CD8-positive, alpha-beta memory T cell (primary cell): ENCODE data around the gene UST. TPM values are rescaled to one million over a fixed set of nuclear protein-coding genes. Genes with fewer than 3 reads are reported as not detected.

ENCODE experiments used
- CTCF ChIA-PET: fragments of 350-600 bp; sonication (Branson Sonifier 250); formaldehyde crosslinking; loops from one replicate; lab custom pipeline; 2021; ENCODE audit warnings: antibody characterized with exemption; lab: Charles Lee
- POLR2A ChIA-PET: fragments of 350-600 bp; sonication (Branson Sonifier 250); formaldehyde crosslinking; loops from one replicate; lab custom pipeline; 2021; ENCODE audit warnings: antibody characterized with exemption; lab: Charles Lee
- DNase-seq, 5 donors: peaks; one replicate each; pipeline versions ENCODE4 v3.0.0 to v3.0.0-alpha.2; 2020 to 2022; ENCODE audit warnings: mixed read lengths in 1 of 5
- H3K27ac ChIP-seq: one replicate; pipeline ENCODE4 v1.7.0; 2013; ENCODE audit warnings: low read depth, mild to moderate bottlenecking, low read length, moderate library complexity
- H3K27me3 ChIP-seq: 2 replicates; pipeline ENCODE4 v1.7.0; 2013; ENCODE audit warnings: low read length, mild to moderate bottlenecking; ENCODE audit not compliant: insufficient read depth, poor library complexity, severe bottlenecking
- H3K36me3 ChIP-seq: 2 replicates; pipeline ENCODE4 v1.7.0; 2013; ENCODE audit warnings: mild to moderate bottlenecking, low read length, moderate library complexity; ENCODE audit not compliant: insufficient read depth
- H3K4me1 ChIP-seq: 2 replicates; pipeline ENCODE4 v1.7.0; 2013; ENCODE audit warnings: mild to moderate bottlenecking, low read length, moderate library complexity; ENCODE audit not compliant: insufficient read depth
- H3K4me3 ChIP-seq: 2 replicates; pipeline ENCODE4 v1.7.0; 2013; ENCODE audit warnings: mild to moderate bottlenecking, low read length
- H3K9me3 ChIP-seq: 2 replicates; pipeline ENCODE4 v1.7.0; 2013; ENCODE audit warnings: mild to moderate bottlenecking, low read length
- H3K27ac Mint-ChIP-seq, 8 donors: one replicate each; pipeline ENCODE4 v1.8.0; 2020 to 2021; ENCODE audit warnings: mixed read lengths in 8 of 8, mild to moderate bottlenecking in 6 of 8, inconsistent platforms in 3 of 8, moderate library complexity in 3 of 8
- H3K27me3 Mint-ChIP-seq, 2 donors: one replicate each; pipeline ENCODE4 v1.8.0; 2020 to 2021; ENCODE audit warnings: mixed read lengths in 2 of 2, mild to moderate bottlenecking in 1 of 2, moderate library complexity in 1 of 2
- H3K36me3 Mint-ChIP-seq, 3 donors: one replicate each; pipeline ENCODE4 v1.8.0; 2020 to 2021; ENCODE audit warnings: mixed read lengths in 3 of 3, inconsistent platforms in 1 of 3, mild to moderate bottlenecking in 1 of 3
- H3K4me1 Mint-ChIP-seq, 3 donors: one replicate each; pipeline ENCODE4 v1.8.0; 2020 to 2021; ENCODE audit warnings: mixed read lengths in 3 of 3, inconsistent platforms in 1 of 3, mild to moderate bottlenecking in 1 of 3
- H3K4me3 Mint-ChIP-seq, 7 donors: one replicate each; pipeline ENCODE4 v1.8.0; 2020 to 2021; ENCODE audit warnings: mixed read lengths in 7 of 7, mild to moderate bottlenecking in 6 of 7, moderate library complexity in 4 of 7, inconsistent platforms in 2 of 7
- H3K9me3 Mint-ChIP-seq, 5 donors: one replicate each; pipeline ENCODE4 v1.8.0; 2020 to 2022; ENCODE audit warnings: mixed read lengths in 5 of 5, mild to moderate bottlenecking in 3 of 5, moderate library complexity in 2 of 5, inconsistent platforms in 1 of 5
- polyA plus RNA-seq: library from polyadenylated mRNA; unstranded; fragments of 300-500 nt; fragmentation: Illumina TruSeq; gene quantifications from one replicate; pipeline ENCODE4 v1.2.3, GENCODE V29; 2021
- total RNA-seq, 2 experiments: library from RNA; stranded (reverse); gene quantifications; one replicate each; pipeline ENCODE4 v1.2.3, GENCODE V29; 2021

UST gene
- total and polyA plus RNA-seq, 3 experiments from 2014 or later = 2.4 to 7.8 (median 6.4) TPM

DNA sequence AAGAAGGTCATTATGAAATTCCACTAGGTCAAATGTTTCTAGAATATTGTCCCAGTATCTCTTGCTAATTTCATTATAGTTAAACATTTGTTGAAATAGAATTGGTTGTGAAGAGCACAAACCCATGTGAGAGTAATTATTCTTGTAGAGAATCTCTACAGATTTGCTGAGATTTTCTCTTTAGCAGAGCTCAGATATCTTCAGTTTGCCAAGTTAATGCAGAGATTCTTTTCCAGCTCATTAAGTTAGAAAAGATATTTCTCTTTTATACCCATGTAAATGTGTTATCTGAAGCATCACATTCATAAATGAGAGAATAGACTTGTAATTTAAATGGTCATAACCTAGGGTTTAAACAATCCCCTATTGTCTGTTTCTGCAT lies 338.7 kb downstream of the UST start:
- no peak overlapping the region for H3K27ac Mint-ChIP-seq
- Histone ChIP-seq H3K4me1 (peaks cover 20% of the 10 kb centered on the region), H3K27ac (no peak overlapping the region), H3K4me3 (no peak overlapping the region), H3K36me3 (no peaks in the 10 kb centered on the region), H3K27me3 (no peaks in the 10 kb centered on the region), H3K9me3 (no peaks in the 10 kb centered on the region)
- H3K27me3 Mint-ChIP-seq = no peaks in the 10 kb centered on the region
- peaks cover 23 to 50% (median 38%) of the 10 kb centered on the region in 3 donors for H3K4me1 Mint-ChIP-seq
- no peak for DNase-seq
- peaks cover 0 to 1% (median 0%) of the 10 kb centered on the region in 3 donors for H3K36me3 Mint-ChIP-seq
- no peak overlapping the region for H3K4me3 Mint-ChIP-seq
- no peaks in the 10 kb centered on the region for H3K9me3 Mint-ChIP-seq
- CTCF ChIA-PET = interaction anchor here (1.0 to 2.1 kb wide), 4 partner anchors 9 to 346 kb away, joined by 3 to 15 read pairs (median 3); no protein-coding TSS in a partner anchor
- POLR2A ChIA-PET = no interaction called here

GRCh38 chr6:149086363-149086762 lies 339.5 kb downstream of the UST start:
- Mint-ChIP-seq H3K9me3 (no peaks in the 10 kb centered on the region), H3K27ac (no peak overlapping the region), H3K36me3 (peaks cover 0 to 1% (median 0%) of the 10 kb centered on the region in 3 donors), H3K27me3 (no peaks in the 10 kb centered on the region), H3K4me1 (peaks cover 24 to 48% (median 41%) of the 10 kb centered on the region in 3 donors), H3K4me3 (no peak overlapping the region)
- Histone ChIP-seq H3K27ac (no peak overlapping the region), H3K4me3 (no peak overlapping the region), H3K27me3 (no peaks in the 10 kb centered on the region), H3K9me3 (no peaks in the 10 kb centered on the region), H3K4me1 (peaks cover 20% of the 10 kb centered on the region), H3K36me3 (no peaks in the 10 kb centered on the region)
- no peak for DNase-seq
- ChIA-PET POLR2A (no interaction called here), CTCF (interaction anchor here (2.6 kb wide), 1 partner anchor 346 kb away, joined by 10 read pairs; no protein-coding TSS in a partner anchor)

GRCh38 chr6:149087898-149088297 lies 341.1 kb downstream of the UST start:
- no peaks in the 10 kb centered on the region for H3K27me3 Mint-ChIP-seq
- no peaks in the 10 kb centered on the region for H3K9me3 ChIP-seq
- H3K9me3 Mint-ChIP-seq = no peaks in the 10 kb centered on the region
- ChIA-PET CTCF (interaction anchor here (0.8 to 2.6 kb wide), 3 partner anchors 42 to 344 kb away, joined by 3 to 10 read pairs (median 4); no protein-coding TSS in a partner anchor), POLR2A (no interaction called here)
- no peak overlapping the region for H3K27ac ChIP-seq
- no peak for DNase-seq
- peaks cover 13% of the 10 kb centered on the region for H3K4me1 ChIP-seq
- H3K27ac Mint-ChIP-seq = peak overlapping the region in 1 of 8 donors; percentile 40
- H3K36me3 ChIP-seq = no peaks in the 10 kb centered on the region
- H3K36me3 Mint-ChIP-seq = peaks cover 0 to 1% (median 0%) of the 10 kb centered on the region in 3 donors
- H3K4me1 Mint-ChIP-seq = peaks cover 15 to 43% (median 32%) of the 10 kb centered on the region in 3 donors
- no peak overlapping the region for H3K4me3 ChIP-seq
- H3K4me3 Mint-ChIP-seq = no peak overlapping the region
- H3K27me3 ChIP-seq = no peaks in the 10 kb centered on the region

GRCh38 chr6:149088361-149088760 lies 341.5 kb downstream of the UST start:
- H3K36me3 Mint-ChIP-seq = peaks cover 0 to 1% (median 0%) of the 10 kb centered on the region in 3 donors
- H3K9me3 Mint-ChIP-seq = no peaks in the 10 kb centered on the region
- H3K27me3 ChIP-seq = no peaks in the 10 kb centered on the region
- H3K4me1 ChIP-seq = peaks cover 13% of the 10 kb centered on the region
- ChIA-PET POLR2A (no interaction called here), CTCF (interaction anchor here (0.8 to 2.6 kb wide), 4 partner anchors 43 to 344 kb away, joined by 3 to 10 read pairs (median 4); no protein-coding TSS in a partner anchor)
- H3K27ac Mint-ChIP-seq = peak overlapping the region in 1 of 8 donors; percentile 40
- no peaks in the 10 kb centered on the region for H3K9me3 ChIP-seq
- no peak for DNase-seq
- no peak overlapping the region for H3K27ac ChIP-seq
- no peaks in the 10 kb centered on the region for H3K36me3 ChIP-seq
- H3K4me3 ChIP-seq = no peak overlapping the region
- H3K4me3 Mint-ChIP-seq = no peak overlapping the region
- H3K4me1 Mint-ChIP-seq = peaks cover 17 to 43% (median 32%) of the 10 kb centered on the region in 3 donors
- H3K27me3 Mint-ChIP-seq = no peaks in the 10 kb centered on the region

GRCh38 chr6:149089510-149089909 lies 342.7 kb downstream of the UST start:
- H3K27ac ChIP-seq = no peak overlapping the region
- no peaks in the 10 kb centered on the region for H3K9me3 ChIP-seq
- ChIA-PET CTCF (interaction anchor here (0.9 to 1.3 kb wide), 2 partner anchors 61 to 343 kb away, joined by 3 to 5 read pairs; no protein-coding TSS in a partner anchor), POLR2A (no interaction called here)
- Mint-ChIP-seq H3K4me3 (no peak overlapping the region), H3K9me3 (no peaks in the 10 kb centered on the region), H3K4me1 (peaks cover 21 to 43% (median 32%) of the 10 kb centered on the region in 3 donors), H3K36me3 (peaks cover 0 to 1% (median 0%) of the 10 kb centered on the region in 3 donors), H3K27ac (peak overlapping the region in 1 of 8 donors; percentile 25), H3K27me3 (no peaks in the 10 kb centered on the region)
- H3K4me1 ChIP-seq = peaks cover 16% of the 10 kb centered on the region
- no peak overlapping the region for H3K4me3 ChIP-seq
- H3K36me3 ChIP-seq = no peaks in the 10 kb centered on the region
- H3K27me3 ChIP-seq = no peaks in the 10 kb centered on the region
- DNase-seq = no peak

DNA sequence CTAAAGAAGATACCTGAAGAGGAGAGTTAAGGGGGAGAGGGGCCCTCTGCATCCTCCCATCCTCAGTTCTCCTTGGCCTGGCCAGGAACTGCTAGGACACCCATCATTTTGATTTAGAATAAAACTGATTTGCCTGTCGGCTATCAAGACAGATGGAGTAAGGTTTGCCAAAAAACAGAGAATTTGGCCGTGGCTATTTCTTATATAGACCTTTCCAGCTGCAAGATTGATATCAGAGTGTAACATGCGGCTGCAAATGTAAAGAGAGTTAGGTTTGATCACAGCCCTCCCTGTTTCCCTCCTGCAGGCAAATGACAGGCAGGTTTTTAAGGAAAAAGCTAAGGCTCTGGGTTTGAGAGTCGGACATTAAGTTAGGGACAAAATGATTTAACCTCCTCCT lies 344.1 kb downstream of the UST start:
- no peaks in the 10 kb centered on the region for H3K9me3 Mint-ChIP-seq
- no peaks in the 10 kb centered on the region for H3K27me3 ChIP-seq
- no peak for DNase-seq
- no peaks in the 10 kb centered on the region for H3K27me3 Mint-ChIP-seq
- H3K27ac Mint-ChIP-seq = peak overlapping the region in 2 of 8 donors; percentile 15 to 50
- no peak overlapping the region for H3K4me3 ChIP-seq
- ChIA-PET POLR2A (interaction anchor here (1.1 kb wide), 1 partner anchor 57 kb away, joined by 3 read pairs; no protein-coding TSS in a partner anchor), CTCF (interaction anchor here (1.3 to 1.6 kb wide), 2 partner anchors 63 to 341 kb away, joined by 3 to 9 read pairs; no protein-coding TSS in a partner anchor)
- H3K4me1 Mint-ChIP-seq = peaks cover 28 to 44% (median 37%) of the 10 kb centered on the region in 3 donors
- no peak overlapping the region for H3K4me3 Mint-ChIP-seq
- H3K36me3 Mint-ChIP-seq = peaks cover 0 to 1% (median 0%) of the 10 kb centered on the region in 3 donors
- peaks cover 28% of the 10 kb centered on the region for H3K4me1 ChIP-seq
- no peak overlapping the region for H3K27ac ChIP-seq
- no peaks in the 10 kb centered on the region for H3K36me3 ChIP-seq
- no peaks in the 10 kb centered on the region for H3K9me3 ChIP-seq

- Mint-ChIP-seq H3K36me3 (peaks cover 3 to 10% (median 3%) of the 10 kb centered on the region in 3 donors), H3K4me3 (peak overlapping the region in 2 of 7 donors; percentile 10 to 75), H3K9me3 (peaks cover 7 to 14% (median 13%) of the 10 kb centered on the region in 5 donors), H3K27ac (peak overlapping the region in 5 of 8 donors; percentile 54 to 66 (median 64)), H3K27me3 (no peaks in the 10 kb centered on the region), H3K4me1 (peaks cover 32 to 51% (median 50%) of the 10 kb centered on the region in 3 donors)
- H3K4me3 ChIP-seq = no peak overlapping the region
- peaks cover 11% of the 10 kb centered on the region for H3K9me3 ChIP-seq
- H3K36me3 ChIP-seq = no peaks in the 10 kb centered on the region
- H3K4me1 ChIP-seq = peaks cover 32% of the 10 kb centered on the region
- no peak for DNase-seq
- ChIA-PET POLR2A (no interaction called here), CTCF (interaction anchor here (0.8 to 2.4 kb wide), 4 partner anchors 9 to 338 kb away, joined by 3 to 13 read pairs (median 4); no protein-coding TSS in a partner anchor)
- H3K27ac ChIP-seq = no peak overlapping the region
- no peaks in the 10 kb centered on the region for H3K27me3 ChIP-seq
Measured at GRCh38 chr6:149093643-149094042, 346.8 kb downstream of the UST start.

DNA sequence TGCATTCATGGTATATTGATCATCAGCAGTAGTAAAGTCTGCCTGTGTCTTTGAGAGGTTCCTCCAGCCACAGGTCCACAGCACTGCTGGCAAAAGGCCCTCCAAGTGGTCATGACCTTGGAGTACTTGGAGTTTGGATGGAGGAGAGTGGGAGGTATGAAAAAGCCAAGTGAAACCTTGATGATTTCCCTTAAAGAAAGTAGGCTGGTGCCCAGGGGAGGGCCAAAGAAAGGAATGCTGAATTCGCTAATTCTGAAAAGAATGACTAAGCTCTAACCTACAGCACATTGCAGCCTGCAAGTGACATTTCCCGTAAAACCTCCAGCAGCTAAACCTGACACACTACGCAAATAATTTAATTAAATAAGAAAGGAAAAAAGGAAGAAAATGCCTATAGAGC lies 347.3 kb downstream of the UST start:
- H3K4me3 ChIP-seq = no peak overlapping the region
- peak overlapping the region in 5 of 7 donors; percentile 44 to 79 (median 66) for H3K4me3 Mint-ChIP-seq
- no peak for DNase-seq
- peaks cover 16% of the 10 kb centered on the region for H3K9me3 ChIP-seq
- H3K36me3 ChIP-seq = no peaks in the 10 kb centered on the region
- H3K36me3 Mint-ChIP-seq = peaks cover 3 to 15% (median 6%) of the 10 kb centered on the region in 3 donors
- H3K9me3 Mint-ChIP-seq = peaks cover 10 to 20% (median 18%) of the 10 kb centered on the region in 5 donors
- peaks cover 32 to 51% (median 50%) of the 10 kb centered on the region in 3 donors for H3K4me1 Mint-ChIP-seq
- ChIA-PET POLR2A (no interaction called here), CTCF (interaction anchor here (0.6 to 2.4 kb wide), 9 partner anchors 9 to 390 kb away, joined by 3 to 13 read pairs (median 4); partner anchors contain the start of gene ZC3H12D)
- H3K27me3 Mint-ChIP-seq = no peaks in the 10 kb centered on the region
- peak overlapping the region in 7 of 8 donors; percentile 14 to 89 (median 72) for H3K27ac Mint-ChIP-seq
- H3K4me1 ChIP-seq = peaks cover 32% of the 10 kb centered on the region
- no peaks in the 10 kb centered on the region for H3K27me3 ChIP-seq
- no peak overlapping the region for H3K27ac ChIP-seq
